ENCODE measurements around the gene PLEKHG5.

The PLEKHG5 gene

GRCh38 chr1:6484826-6485167 lies 6.7 kb downstream of the PLEKHG5 start:
- Histone ChIP-seq H3K27ac (ENCODE audit: low read length) (no peak overlapping the region), H3K4me3 (ENCODE audit: low read length) (peak overlapping the region; percentile 61), H3K36me3 (ENCODE audit: control insufficient read depth, low read depth, low read length) (no peaks in the 10 kb centered on the region), H3K27me3 (ENCODE audit: control insufficient read depth, insufficient read depth, low read length) (peaks cover 10% of the 10 kb centered on the region), H3K4me1 (ENCODE audit: control insufficient read depth, low read depth, low read length) (peaks cover 8% of the 10 kb centered on the region), H3K9ac (ENCODE audit: low read length) (peak overlapping the region; percentile 53), H3K9me3 (ENCODE audit: control insufficient read depth, low read depth, low read length) (no peaks in the 10 kb centered on the region)

- Histone ChIP-seq H3K4me3 (ENCODE audit: low read length) (no peak overlapping the region), H3K27me3 (ENCODE audit: control insufficient read depth, insufficient read depth, low read length) (peaks cover 10% of the 10 kb centered on the region)
These were observed 7.7 kb downstream of the PLEKHG5 start for GRCh38 chr1:6483761-6484117.

GRCh38 chr1:6483017-6483760 lies 8.3 kb downstream of the PLEKHG5 start:
- no peaks in the 10 kb centered on the region for H3K36me3 ChIP-seq (ENCODE audit: control insufficient read depth, low read depth, low read length)
- no peak overlapping the region for H3K9ac ChIP-seq (ENCODE audit: low read length)
- H3K9me3 ChIP-seq (ENCODE audit: control insufficient read depth, low read depth, low read length): no peaks in the 10 kb centered on the region
- H3K4me1 ChIP-seq (ENCODE audit: control insufficient read depth, low read depth, low read length): peaks cover 4% of the 10 kb centered on the region
- no peak overlapping the region for H3K27ac ChIP-seq (ENCODE audit: low read length)
- no peak overlapping the region for H3K4me3 ChIP-seq (ENCODE audit: low read length)
- peaks cover 10% of the 10 kb centered on the region for H3K27me3 ChIP-seq (ENCODE audit: control insufficient read depth, insufficient read depth, low read length)

More at GRCh38 chr1:6483761-6484117, 7.7 kb downstream of the PLEKHG5 start:
- H3K36me3 ChIP-seq (ENCODE audit: control insufficient read depth, low read depth, low read length): no peaks in the 10 kb centered on the region
- H3K27ac ChIP-seq (ENCODE audit: low read length): no peak overlapping the region
- H3K4me1 ChIP-seq (ENCODE audit: control insufficient read depth, low read depth, low read length): peaks cover 4% of the 10 kb centered on the region
- no peak overlapping the region for H3K9ac ChIP-seq (ENCODE audit: low read length)
- H3K9me3 ChIP-seq (ENCODE audit: control insufficient read depth, low read depth, low read length): no peaks in the 10 kb centered on the region

GRCh38 chr1:6481820-6482219 lies 9.6 kb downstream of the PLEKHG5 start:
- Histone ChIP-seq H3K9me3 (ENCODE audit: control insufficient read depth, low read depth, low read length) (no peaks in the 10 kb centered on the region), H3K36me3 (ENCODE audit: control insufficient read depth, low read depth, low read length) (no peaks in the 10 kb centered on the region), H3K4me3 (ENCODE audit: low read length) (no peak overlapping the region), H3K27ac (ENCODE audit: low read length) (no peak overlapping the region), H3K27me3 (ENCODE audit: control insufficient read depth, insufficient read depth, low read length) (peaks cover 10% of the 10 kb centered on the region), H3K4me1 (ENCODE audit: control insufficient read depth, low read depth, low read length) (peaks cover 7% of the 10 kb centered on the region), H3K9ac (ENCODE audit: low read length) (no peak overlapping the region)

GRCh38 chr1:6477039-6477820 lies 14.2 kb downstream of the PLEKHG5 start:
- Histone ChIP-seq H3K27ac (ENCODE audit: low read length) (no peak overlapping the region), H3K27me3 (ENCODE audit: control insufficient read depth, insufficient read depth, low read length) (no peaks in the 10 kb centered on the region), H3K4me3 (ENCODE audit: low read length) (no peak overlapping the region), H3K9me3 (ENCODE audit: control insufficient read depth, low read depth, low read length) (no peaks in the 10 kb centered on the region), H3K36me3 (ENCODE audit: control insufficient read depth, low read depth, low read length) (peaks cover 5% of the 10 kb centered on the region), H3K9ac (ENCODE audit: low read length) (no peak overlapping the region), H3K4me1 (ENCODE audit: control insufficient read depth, low read depth, low read length) (peaks cover 6% of the 10 kb centered on the region)

GRCh38 chr1:6476483-6476882 lies 15.0 kb downstream of the PLEKHG5 start:
- peaks cover 5% of the 10 kb centered on the region for H3K36me3 ChIP-seq (ENCODE audit: control insufficient read depth, low read depth, low read length)
- no peak overlapping the region for H3K27ac ChIP-seq (ENCODE audit: low read length)
- H3K9me3 ChIP-seq (ENCODE audit: control insufficient read depth, low read depth, low read length): no peaks in the 10 kb centered on the region
- no peak overlapping the region for H3K9ac ChIP-seq (ENCODE audit: low read length)
- H3K4me1 ChIP-seq (ENCODE audit: control insufficient read depth, low read depth, low read length): peaks cover 6% of the 10 kb centered on the region
- no peak overlapping the region for H3K4me3 ChIP-seq (ENCODE audit: low read length)
- no peaks in the 10 kb centered on the region for H3K27me3 ChIP-seq (ENCODE audit: control insufficient read depth, insufficient read depth, low read length)

GRCh38 chr1:6475381-6476133 lies 15.9 kb downstream of the PLEKHG5 start:
- H3K4me3 ChIP-seq (ENCODE audit: low read length): no peak overlapping the region
- H3K36me3 ChIP-seq (ENCODE audit: control insufficient read depth, low read depth, low read length): peaks cover 5% of the 10 kb centered on the region
- H3K27ac ChIP-seq (ENCODE audit: low read length): no peak overlapping the region

GRCh38 chr1:6474815-6475282 lies 16.6 kb downstream of the PLEKHG5 start:
- peaks cover 9% of the 10 kb centered on the region for H3K36me3 ChIP-seq (ENCODE audit: control insufficient read depth, low read depth, low read length)
- H3K9me3 ChIP-seq (ENCODE audit: control insufficient read depth, low read depth, low read length): no peaks in the 10 kb centered on the region
- H3K4me3 ChIP-seq (ENCODE audit: low read length): no peak overlapping the region
- H3K9ac ChIP-seq (ENCODE audit: low read length): no peak overlapping the region
- H3K27me3 ChIP-seq (ENCODE audit: control insufficient read depth, insufficient read depth, low read length): no peaks in the 10 kb centered on the region
- no peak overlapping the region for H3K27ac ChIP-seq (ENCODE audit: low read length)
- H3K4me1 ChIP-seq (ENCODE audit: control insufficient read depth, low read depth, low read length): peaks cover 6% of the 10 kb centered on the region

More at GRCh38 chr1:6475381-6476133, 15.9 kb downstream of the PLEKHG5 start:
- Histone ChIP-seq H3K4me1 (ENCODE audit: control insufficient read depth, low read depth, low read length) (peaks cover 6% of the 10 kb centered on the region), H3K9ac (ENCODE audit: low read length) (no peak overlapping the region), H3K9me3 (ENCODE audit: control insufficient read depth, low read depth, low read length) (no peaks in the 10 kb centered on the region), H3K27me3 (ENCODE audit: control insufficient read depth, insufficient read depth, low read length) (no peaks in the 10 kb centered on the region)

GRCh38 chr1:6473974-6474814 lies 17.3 kb downstream of the PLEKHG5 start:
- Histone ChIP-seq H3K27me3 (ENCODE audit: control insufficient read depth, insufficient read depth, low read length) (no peaks in the 10 kb centered on the region), H3K9me3 (ENCODE audit: control insufficient read depth, low read depth, low read length) (no peaks in the 10 kb centered on the region), H3K27ac (ENCODE audit: low read length) (no peak overlapping the region), H3K4me1 (ENCODE audit: control insufficient read depth, low read depth, low read length) (peaks cover 6% of the 10 kb centered on the region), H3K36me3 (ENCODE audit: control insufficient read depth, low read depth, low read length) (peaks cover 14% of the 10 kb centered on the region), H3K4me3 (ENCODE audit: low read length) (no peak overlapping the region), H3K9ac (ENCODE audit: low read length) (no peak overlapping the region)

GRCh38 chr1:6473156-6473555 lies 18.3 kb downstream of the PLEKHG5 start:
- Histone ChIP-seq H3K27me3 (ENCODE audit: control insufficient read depth, insufficient read depth, low read length) (no peaks in the 10 kb centered on the region), H3K36me3 (ENCODE audit: control insufficient read depth, low read depth, low read length) (peaks cover 23% of the 10 kb centered on the region), H3K27ac (ENCODE audit: low read length) (no peak overlapping the region)

GRCh38 chr1:6472391-6472790 lies 19.1 kb downstream of the PLEKHG5 start:
- no peaks in the 10 kb centered on the region for H3K27me3 ChIP-seq (ENCODE audit: control insufficient read depth, insufficient read depth, low read length)
- no peak overlapping the region for H3K9ac ChIP-seq (ENCODE audit: low read length)
- H3K4me3 ChIP-seq (ENCODE audit: low read length): no peak overlapping the region

More at GRCh38 chr1:6473156-6473555, 18.3 kb downstream of the PLEKHG5 start:
- Histone ChIP-seq H3K4me1 (ENCODE audit: control insufficient read depth, low read depth, low read length) (peaks cover 6% of the 10 kb centered on the region), H3K9ac (ENCODE audit: low read length) (no peak overlapping the region), H3K4me3 (ENCODE audit: low read length) (no peak overlapping the region), H3K9me3 (ENCODE audit: control insufficient read depth, low read depth, low read length) (no peaks in the 10 kb centered on the region)

More at GRCh38 chr1:6472391-6472790, 19.1 kb downstream of the PLEKHG5 start:
- Histone ChIP-seq H3K4me1 (ENCODE audit: control insufficient read depth, low read depth, low read length) (peaks cover 6% of the 10 kb centered on the region), H3K9me3 (ENCODE audit: control insufficient read depth, low read depth, low read length) (no peaks in the 10 kb centered on the region), H3K36me3 (ENCODE audit: control insufficient read depth, low read depth, low read length) (peaks cover 24% of the 10 kb centered on the region), H3K27ac (ENCODE audit: low read length) (no peak overlapping the region)

Measured in iPS-18a (cell line).